ENCODE measurements around the gene PTOV1.

DNA sequence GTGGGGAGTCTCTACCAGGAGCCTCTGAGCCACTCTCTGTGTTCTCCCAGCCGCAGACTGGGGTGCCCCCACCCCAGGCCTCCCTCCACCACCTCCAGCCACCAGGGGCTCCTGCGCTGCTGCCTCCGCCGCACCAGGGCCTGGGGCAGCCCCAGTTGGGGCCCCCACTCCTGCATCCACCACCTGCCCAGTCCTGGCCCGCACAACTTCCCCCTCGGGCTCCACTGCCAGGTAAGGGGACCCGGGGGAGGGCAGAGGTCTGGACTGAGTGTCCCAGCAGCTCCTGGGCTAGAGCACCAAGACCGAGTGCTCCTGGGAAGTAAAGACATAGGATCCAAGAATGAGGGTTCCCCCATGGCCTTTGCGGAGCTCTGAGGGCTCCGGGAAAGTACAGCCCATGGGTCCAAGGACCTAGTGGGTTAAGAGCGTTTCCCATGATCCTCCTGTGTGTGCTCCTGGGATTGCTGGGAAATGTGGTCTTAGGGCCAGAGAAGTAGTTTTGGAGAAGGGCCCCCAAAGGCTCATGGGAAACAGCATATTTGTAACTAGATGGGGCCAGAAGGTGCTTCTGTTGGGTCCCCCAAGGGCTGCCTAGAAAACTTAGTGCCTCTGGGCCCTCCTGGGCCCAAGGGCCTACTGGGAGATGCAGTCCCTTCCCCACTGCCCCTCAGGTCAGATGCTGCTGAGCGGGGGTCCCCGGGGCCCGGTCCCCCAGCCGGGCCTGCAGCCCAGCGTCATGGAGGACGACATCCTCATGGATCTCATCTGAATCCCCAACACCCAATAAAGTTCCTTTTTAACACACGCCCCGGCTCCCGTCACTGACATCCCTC lies 14.6 kb upstream of the PTOV1 start:
- no peak for TF ChIP-seq CTBP2 (IDR thresholded peaks at IDR 0.05; ENCODE audit: borderline replicate concordance, insufficient read depth, insufficient read length, low read length)
- TF ChIP-seq, protein P1, sequence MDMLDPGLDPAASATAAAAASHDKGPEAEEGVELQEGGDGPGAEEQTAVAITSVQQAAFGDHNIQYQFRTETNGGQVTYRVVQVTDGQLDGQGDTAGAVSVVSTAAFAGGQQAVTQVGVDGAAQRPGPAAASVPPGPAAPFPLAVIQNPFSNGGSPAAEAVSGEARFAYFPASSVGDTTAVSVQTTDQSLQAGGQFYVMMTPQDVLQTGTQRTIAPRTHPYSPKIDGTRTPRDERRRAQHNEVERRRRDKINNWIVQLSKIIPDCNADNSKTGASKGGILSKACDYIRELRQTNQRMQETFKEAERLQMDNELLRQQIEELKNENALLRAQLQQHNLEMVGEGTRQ (IDR thresholded peaks at IDR 0.05; ENCODE audit: low read length), result no peak
- TF ChIP-seq, protein P2, sequence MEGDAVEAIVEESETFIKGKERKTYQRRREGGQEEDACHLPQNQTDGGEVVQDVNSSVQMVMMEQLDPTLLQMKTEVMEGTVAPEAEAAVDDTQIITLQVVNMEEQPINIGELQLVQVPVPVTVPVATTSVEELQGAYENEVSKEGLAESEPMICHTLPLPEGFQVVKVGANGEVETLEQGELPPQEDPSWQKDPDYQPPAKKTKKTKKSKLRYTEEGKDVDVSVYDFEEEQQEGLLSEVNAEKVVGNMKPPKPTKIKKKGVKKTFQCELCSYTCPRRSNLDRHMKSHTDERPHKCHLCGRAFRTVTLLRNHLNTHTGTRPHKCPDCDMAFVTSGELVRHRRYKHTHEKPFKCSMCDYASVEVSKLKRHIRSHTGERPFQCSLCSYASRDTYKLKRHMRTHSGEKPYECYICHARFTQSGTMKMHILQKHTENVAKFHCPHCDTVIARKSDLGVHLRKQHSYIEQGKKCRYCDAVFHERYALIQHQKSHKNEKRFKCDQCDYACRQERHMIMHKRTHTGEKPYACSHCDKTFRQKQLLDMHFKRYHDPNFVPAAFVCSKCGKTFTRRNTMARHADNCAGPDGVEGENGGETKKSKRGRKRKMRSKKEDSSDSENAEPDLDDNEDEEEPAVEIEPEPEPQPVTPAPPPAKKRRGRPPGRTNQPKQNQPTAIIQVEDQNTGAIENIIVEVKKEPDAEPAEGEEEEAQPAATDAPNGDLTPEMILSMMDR (IDR thresholded peaks at IDR 0.05; ENCODE audit: control extremely low read depth in 1 of 3, insufficient read depth in 1 of 3, low read depth in 1 of 3, low read length in 3 of 3), result no peak

Data from H1 (cell line).